SK-N-MC (cell line): ENCODE results near the gene ZMYND8.
"Not testable (repeated sequence)": the region's sequence is repeated elsewhere in the genome, so short reads cannot be mapped to it uniquely, and the experiment has no call there.

ENCODE experiments used
- DNase-seq: peaks from one replicate; pipeline ENCODE4 v3.0.0-alpha.2; 2011; ENCODE audit warnings: low read depth, low spot score
- H3K27ac ChIP-seq: fragments of 200-600 bp; sonication (generic); 2 replicates; pipeline ENCODE4 v1.5.1; 2016; ENCODE audit warnings: mixed run types
- H3K36me3 ChIP-seq: fragments of 200-600 bp; sonication (generic); 2 replicates; pipeline ENCODE4 v1.6.1; 2017; ENCODE audit warnings: antibody characterized with exemption, low read length, mixed read lengths; ENCODE audit not compliant: insufficient read depth
- H3K4me3 ChIP-seq: fragments of 200-600 bp; sonication (generic); 2 replicates; pipeline ENCODE4 v1.5.1; 2016
- H3K9ac ChIP-seq: fragments of 200-600 bp; sonication (generic); 2 replicates; pipeline ENCODE4 v1.8.0; 2017; ENCODE audit warnings: mixed run types, mixed read lengths; ENCODE audit not compliant: insufficient read length
- H3K9me3 ChIP-seq: fragments of 200-600 bp; sonication (generic); 2 replicates; pipeline ENCODE4 v1.6.1; 2017; ENCODE audit warnings: low read depth, mild to moderate bottlenecking, antibody characterized with exemption, low read length, moderate library complexity, mixed read lengths
- EZH2 ChIP-seq: fragments of 200-600 bp; sonication (generic); IDR thresholded peaks from one replicate; pipeline ENCODE4 v1.6.1; 2017; ENCODE audit warnings: antibody characterized with exemption
- FOXP2 ChIP-seq: optimal IDR thresholded peaks from 2 replicates; pipeline ENCODE3; 2011; ENCODE audit warnings: mild to moderate bottlenecking, moderate library complexity; ENCODE audit not compliant: insufficient read depth; ENCODE audit errors: extremely low read length, control extremely low read depth
- POLR2AphosphoS5 ChIP-seq: IDR thresholded peaks from 2 replicates; pipeline ENCODE4 v1.6.1; 2012; ENCODE audit warnings: mild to moderate bottlenecking, low read depth, low read length, borderline replicate concordance

Gene ZMYND8

GRCh38 chr20:47265984-47266383 is 90.5 kb downstream of the ZMYND8 start:
- Histone ChIP-seq H3K9ac (no peak overlapping the region), H3K36me3 (peaks cover 14% of the 10 kb centered on the region), H3K4me3 (no peak overlapping the region), H3K9me3 (no peaks in the 10 kb centered on the region), H3K27ac (no peak overlapping the region)
- no peak for TF ChIP-seq FOXP2
- no peak for TF ChIP-seq POLR2AphosphoS5
- TF ChIP-seq EZH2 = no peak
- DNase-seq = no peak

DNA sequence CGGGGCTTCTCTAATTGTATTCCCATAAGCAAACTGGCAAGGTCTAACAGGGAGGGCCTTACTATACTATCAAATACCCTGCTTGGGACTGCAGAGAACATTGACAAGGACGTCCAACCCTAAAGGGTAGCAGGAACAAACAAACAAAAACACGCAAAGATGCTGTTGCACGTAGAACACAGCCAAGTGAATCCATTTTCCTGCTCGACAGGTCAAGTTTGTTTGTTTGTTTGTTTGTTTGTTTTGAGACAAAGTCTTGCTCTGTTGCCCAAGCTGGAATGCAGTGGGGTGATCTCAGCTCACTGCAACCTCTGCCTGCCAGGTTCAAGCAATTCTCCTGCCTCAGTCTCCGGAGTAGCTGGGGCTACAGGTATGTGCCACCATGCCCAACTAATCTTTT is 91.3 kb downstream of the ZMYND8 start:
- TF ChIP-seq POLR2AphosphoS5 (no peak), EZH2 (no peak), FOXP2 (no peak)
- H3K36me3 ChIP-seq = peaks cover 14% of the 10 kb centered on the region

DNA sequence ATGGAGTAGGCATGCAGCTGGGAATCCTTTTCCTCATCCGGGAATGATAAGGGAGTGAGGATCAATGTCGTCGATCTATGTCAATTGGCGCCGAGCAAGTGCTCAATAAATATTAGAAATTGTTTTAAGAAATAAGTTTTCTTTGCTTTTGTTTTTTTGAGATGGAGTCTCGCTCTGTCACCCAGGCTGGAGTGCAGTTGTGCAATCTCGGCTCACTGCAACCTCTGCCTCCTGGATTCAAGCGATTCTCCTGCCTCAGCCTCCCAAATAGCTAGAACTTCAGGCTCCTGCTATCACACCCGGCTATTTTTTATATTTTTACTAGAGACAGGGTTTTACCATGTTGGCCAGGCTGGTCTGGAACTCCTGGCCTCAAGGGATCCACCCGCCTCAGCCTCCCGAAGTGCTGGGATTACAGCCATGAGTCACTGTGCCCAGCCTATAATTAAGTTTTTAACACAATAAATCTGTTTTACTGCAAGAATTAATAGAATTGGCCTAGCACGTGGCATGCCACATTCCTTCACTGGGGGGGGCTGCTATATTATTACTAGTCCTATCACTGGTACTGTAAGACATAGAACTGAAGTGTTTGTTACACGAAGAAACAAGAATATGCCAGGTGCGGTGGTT is 92.2 kb downstream of the ZMYND8 start:
- not testable (repeated sequence) for DNase-seq, H3K36me3 ChIP-seq, H3K4me3 ChIP-seq, H3K9ac ChIP-seq, H3K9me3 ChIP-seq, H3K27ac ChIP-seq

More for the DNA sequence above, 91.3 kb downstream of the ZMYND8 start:
- Histone ChIP-seq H3K9ac (no peak overlapping the region), H3K4me3 (no peak overlapping the region), H3K9me3 (no peaks in the 10 kb centered on the region), H3K27ac (no peak overlapping the region)
- DNase-seq = no peak

- no peak overlapping the region for H3K4me3 ChIP-seq
- TF ChIP-seq POLR2AphosphoS5 = no peak
- TF ChIP-seq FOXP2 = no peak
- TF ChIP-seq EZH2 = no peak
- H3K9ac ChIP-seq = no peak overlapping the region
- H3K27ac ChIP-seq = no peak overlapping the region
- no peak for DNase-seq
- peaks cover 9% of the 10 kb centered on the region for H3K36me3 ChIP-seq
- no peaks in the 10 kb centered on the region for H3K9me3 ChIP-seq
These were observed 92.9 kb downstream of the ZMYND8 start for GRCh38 chr20:47263465-47264084.

DNA sequence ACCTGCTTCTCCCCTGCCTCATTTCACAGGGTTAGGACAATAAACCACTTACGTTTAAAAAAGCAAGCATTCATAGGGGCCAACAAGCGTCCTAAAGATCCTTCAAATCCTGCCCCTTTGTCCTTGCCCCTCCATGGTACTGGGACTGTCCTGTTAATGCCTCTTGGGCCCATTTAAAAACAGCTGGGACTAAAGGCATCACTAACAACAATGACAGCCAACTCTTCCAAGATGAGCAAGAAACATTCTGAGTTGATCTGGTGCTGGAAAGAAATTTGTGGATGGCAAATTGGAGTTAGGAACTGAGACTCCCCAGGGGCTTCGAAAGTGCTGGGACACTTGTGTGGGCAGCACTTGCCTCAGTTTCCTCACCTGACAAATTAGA is 93.4 kb downstream of the ZMYND8 start:
- Histone ChIP-seq H3K9me3 (no peaks in the 10 kb centered on the region), H3K9ac (no peak overlapping the region), H3K4me3 (no peak overlapping the region), H3K27ac (no peak overlapping the region), H3K36me3 (peaks cover 9% of the 10 kb centered on the region)
- TF ChIP-seq POLR2AphosphoS5 = no peak
- TF ChIP-seq FOXP2 = no peak
- no peak for TF ChIP-seq EZH2
- DNase-seq = no peak

- Histone ChIP-seq H3K9ac (no peak overlapping the region), H3K36me3 (peaks cover 9% of the 10 kb centered on the region)
- no peak for TF ChIP-seq POLR2AphosphoS5
- no peak for TF ChIP-seq EZH2
- no peak for TF ChIP-seq FOXP2
These were observed 94.0 kb downstream of the ZMYND8 start for GRCh38 chr20:47262365-47263013.

DNA sequence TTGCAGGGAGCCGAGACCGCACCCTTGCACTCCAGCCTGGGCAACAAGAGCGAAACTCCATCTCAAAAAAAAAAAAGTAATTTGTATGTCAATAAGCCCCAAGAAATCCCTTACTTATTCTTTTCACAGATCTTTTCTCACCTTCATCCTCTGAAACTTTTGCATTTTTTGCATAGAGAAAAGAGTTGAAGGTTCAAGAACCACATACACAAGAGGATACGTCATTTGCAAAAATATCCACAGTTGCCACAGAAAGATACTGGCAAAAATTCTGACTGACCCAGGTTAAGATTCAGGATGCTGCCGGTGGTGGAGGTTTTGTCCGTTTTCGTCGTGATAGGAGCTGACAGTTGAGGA is 94.5 kb downstream of the ZMYND8 start:
- Histone ChIP-seq H3K9me3 (no peaks in the 10 kb centered on the region), H3K27ac (no peak overlapping the region), H3K4me3 (no peak overlapping the region), H3K9ac (no peak overlapping the region), H3K36me3 (peaks cover 9% of the 10 kb centered on the region)
- TF ChIP-seq EZH2 (no peak), POLR2AphosphoS5 (no peak), FOXP2 (no peak)
- no peak for DNase-seq

More at GRCh38 chr20:47262365-47263013, 94.0 kb downstream of the ZMYND8 start:
- H3K27ac ChIP-seq = no peak overlapping the region
- no peak for DNase-seq
- no peak overlapping the region for H3K4me3 ChIP-seq
- H3K9me3 ChIP-seq = no peaks in the 10 kb centered on the region

- peaks cover 12% of the 10 kb centered on the region for H3K36me3 ChIP-seq
- H3K9ac ChIP-seq, H3K27ac ChIP-seq, DNase-seq, H3K9me3 ChIP-seq, H3K4me3 ChIP-seq: not testable (repeated sequence)
These were observed 95.2 kb downstream of the ZMYND8 start for GRCh38 chr20:47261161-47261774.

DNA sequence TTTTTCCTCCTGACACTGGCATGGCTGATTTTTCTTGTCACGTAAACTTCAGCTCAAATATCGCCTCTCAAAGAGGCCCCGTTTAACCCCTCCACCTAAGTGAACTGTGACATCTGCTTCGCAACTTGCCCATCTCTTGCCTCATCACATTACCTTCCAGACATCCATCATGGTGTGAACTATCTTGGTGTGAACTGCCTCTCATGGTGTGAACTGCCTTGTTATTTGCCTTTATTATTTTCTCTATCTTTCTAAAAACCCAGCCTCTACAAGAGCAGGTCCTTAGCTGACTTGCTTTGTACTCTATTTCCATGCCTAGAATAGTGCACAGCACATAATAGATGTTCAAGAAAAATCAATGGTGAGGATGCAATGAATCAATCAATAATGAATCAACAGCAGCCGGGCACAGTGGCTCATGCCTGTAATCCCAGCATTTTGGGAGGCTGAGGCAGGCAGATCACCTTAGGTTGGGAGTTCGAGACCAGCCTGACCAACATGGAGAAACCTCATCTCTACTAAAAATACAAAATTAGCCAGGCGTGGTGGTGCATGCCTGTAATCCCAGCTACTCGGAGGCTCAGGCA is 95.9 kb downstream of the ZMYND8 start:
- not testable (repeated sequence) for H3K9ac ChIP-seq, H3K9me3 ChIP-seq, H3K4me3 ChIP-seq, H3K27ac ChIP-seq, DNase-seq
- peaks cover 12% of the 10 kb centered on the region for H3K36me3 ChIP-seq
